Body of pancreas (tissue), 4 donors: ENCODE results near the gene KIF6. TPM values are rescaled to one million over a fixed set of nuclear protein-coding genes. Genes with fewer than 3 reads are reported as not detected.
"Not testable (repeated sequence)": the region's sequence is repeated elsewhere in the genome, so short reads cannot be mapped to it uniquely, and the experiment has no call there.

ENCODE experiments used
- ATAC-seq: fragments of 150-250 bp; one replicate; pipeline ENCODE4 v1.9.1; 2016
- DNase-seq, 4 donors: peaks; one replicate each; pipeline ENCODE4 v3.0.0-alpha.2; 2019
- H3K27ac ChIP-seq, 4 donors: fragments of 200-600 bp; sonication (generic); 1 replicate in 3 of 4; 2 replicates in 1 of 4; pipeline versions ENCODE4 v1.5.1 to v1.6.1; 2016 to 2019; ENCODE audit warnings: mild to moderate bottlenecking in 1 of 4, mixed read lengths in 1 of 4, moderate library complexity in 1 of 4
- H3K27me3 ChIP-seq, 2 donors: fragments of 200-600 bp; sonication (generic); one replicate each; pipeline ENCODE4 v1.6.0; 2016; ENCODE audit warnings: mild to moderate bottlenecking in 1 of 2
- H3K36me3 ChIP-seq, 2 donors: fragments of 200-600 bp; sonication (generic); replicated peaks in 1 of 2; 2 replicates each; pipeline ENCODE4 v1.5.1; 2016; ENCODE audit warnings: low read depth in 2 of 2; ENCODE audit not compliant: insufficient read depth in 1 of 2
- H3K4me1 ChIP-seq: fragments of 200-600 bp; sonication (generic); one replicate; pipeline ENCODE4 v1.6.0; 2016
- H3K4me3 ChIP-seq, 2 donors: fragments of 200-600 bp; sonication (generic); 1 replicate in 1 of 2; 2 replicates in 1 of 2; pipeline ENCODE4 v1.5.1; 2016 to 2019
- H3K9me3 ChIP-seq, 3 donors: fragments of 200-600 bp; sonication (generic); 1 replicate in 2 of 3; 2 replicates in 1 of 3; pipeline ENCODE4 v1.5.1; 2016
- CTCF ChIP-seq, 7 experiments: fragments of 450-650 bp in 4 of 7; fragments of 200-600 bp in 3 of 7; sonication (generic) in 3 of 7; IDR thresholded peaks; one replicate each; pipeline ENCODE4 v1.5.1; 2016 to 2019; ENCODE audit warnings: antibody characterized with exemption in 7 of 7
- POLR2A ChIP-seq, 3 donors: fragments of 450-650 bp; IDR thresholded peaks; one replicate each; pipeline ENCODE4 v1.6.1; 2016; ENCODE audit warnings: antibody characterized with exemption in 3 of 3, mild to moderate bottlenecking in 2 of 3
- WGBS, 2 donors: methylation state at CpG; one replicate each; pipeline ENCODE4 v1.1.5; 2017; 5-methylcytosine and 5-hydroxymethylcytosine counted together
- intact Hi-C: fragments of 100-400 bp; cut with DNase I; formaldehyde crosslinking; loops from one replicate; pipeline ENCODE4 v1.15.1; 2023
- total RNA-seq, 2 donors: library from RNA; depleted of rRNA; stranded (reverse); fragments of >200 nt; gene quantifications; one replicate each; pipeline ENCODE4 v1.1.0, GENCODE V29; 2016

KIF6 gene
- total RNA-seq, 2 donors from 2014 or later: not detected

GRCh38 chr6:39484276-39484675 is 240.9 kb downstream of the KIF6 start:
- 92 to 98% methylated on average over 3 of the region's 3 CpGs for WGBS, 2 donors
- ATAC-seq (no peak), DNase-seq (no peak)
- no peak for TF ChIP-seq CTCF (IDR thresholded peaks at IDR 0.05)
- no peak for TF ChIP-seq POLR2A (IDR thresholded peaks at IDR 0.05)
- H3K27ac ChIP-seq: no peak overlapping the region
- H3K4me3 ChIP-seq: no peak overlapping the region
- H3K4me1 ChIP-seq: no peaks in the 10 kb centered on the region
- no peaks in the 10 kb centered on the region for H3K9me3 ChIP-seq
- H3K36me3 ChIP-seq: no peaks in the 10 kb centered on the region
- H3K27me3 ChIP-seq: no peaks in the 10 kb centered on the region
- intact Hi-C loops: no loop called here

GRCh38 chr6:39479819-39480218 is 245.4 kb downstream of the KIF6 start:
- H3K9me3 ChIP-seq, H3K27ac ChIP-seq, DNase-seq, H3K4me1 ChIP-seq, ATAC-seq, H3K4me3 ChIP-seq, H3K27me3 ChIP-seq, intact Hi-C loops, H3K36me3 ChIP-seq: not testable (repeated sequence)
- 81 to 85% methylated on average over 1 of the region's 1 CpG for WGBS, 2 donors

- H3K4me3 ChIP-seq: no peak overlapping the region
- intact Hi-C loops: no loop called here
- H3K9me3 ChIP-seq: no peaks in the 10 kb centered on the region
- no peak overlapping the region for H3K27ac ChIP-seq
- ATAC-seq: no peak
- H3K36me3 ChIP-seq: no peaks in the 10 kb centered on the region
- DNase-seq: no peak
- TF ChIP-seq CTCF (IDR thresholded peaks at IDR 0.05): no peak
- no peak for TF ChIP-seq POLR2A (IDR thresholded peaks at IDR 0.05)
- 97 to 100% methylated on average over 1 of the region's 1 CpG for WGBS, 2 donors
- no peaks in the 10 kb centered on the region for H3K27me3 ChIP-seq
- H3K4me1 ChIP-seq: no peaks in the 10 kb centered on the region
Measured at GRCh38 chr6:39476670-39477069, 248.5 kb downstream of the KIF6 start.

GRCh38 chr6:39476151-39476550 is 249.1 kb downstream of the KIF6 start:
- ATAC-seq (no peak), DNase-seq (no peak)
- no peaks in the 10 kb centered on the region for H3K27me3 ChIP-seq
- H3K27ac ChIP-seq: no peak overlapping the region
- no peaks in the 10 kb centered on the region for H3K9me3 ChIP-seq
- TF ChIP-seq POLR2A (IDR thresholded peaks at IDR 0.05) (no peak), CTCF (IDR thresholded peaks at IDR 0.05) (no peak)
- H3K4me3 ChIP-seq: no peak overlapping the region
- H3K4me1 ChIP-seq: no peaks in the 10 kb centered on the region
- no peaks in the 10 kb centered on the region for H3K36me3 ChIP-seq
- intact Hi-C loops: no loop called here
- 94 to 96% methylated on average over 1 of the region's 1 CpG for WGBS, 2 donors

- peaks cover 5% of the 10 kb centered on the region for H3K4me1 ChIP-seq
- intact Hi-C loops: no loop called here
- DNase-seq (no peak), ATAC-seq (no peak)
- no peaks in the 10 kb centered on the region for H3K36me3 ChIP-seq
- TF ChIP-seq CTCF (IDR thresholded peaks at IDR 0.05) (no peak), POLR2A (IDR thresholded peaks at IDR 0.05) (no peak)
- H3K9me3 ChIP-seq: no peaks in the 10 kb centered on the region
- 75 to 83% methylated on average over 5 of the region's 5 CpGs for whole genome bisulfite sequencing, 2 donors
- H3K4me3 ChIP-seq: no peak overlapping the region
- H3K27ac ChIP-seq: no peak overlapping the region
- H3K27me3 ChIP-seq: no peaks in the 10 kb centered on the region
Measured at GRCh38 chr6:39471954-39472659, 253.1 kb downstream of the KIF6 start.
